Heart left ventricle (tissue), 16 donors: ENCODE results near the gene AAK1. TPM values are rescaled to one million over a fixed set of nuclear protein-coding genes. Genes with fewer than 3 reads are reported as not detected.

Source experiments
- ATAC-seq, 4 donors: fragments of 200-7000 bp; cut with Tn5 transposase; one replicate each; pipeline ENCODE4 v1.9.1; 2020 to 2022; ENCODE audit warnings: moderate library complexity in 4 of 4, mild to moderate bottlenecking in 3 of 4, moderate number of reproducible peaks in 1 of 4
- DNase-seq, 5 donors: peaks; one replicate each; pipeline ENCODE4 v3.0.0-alpha.2; 2020
- H3K27ac ChIP-seq, 12 donors: fragments of 200-600 bp; sonication (generic) in 4 of 12; one replicate each; pipeline versions ENCODE4 v1.5.0 to v1.8.0; 2016 to 2022; ENCODE audit warnings: mild to moderate bottlenecking in 2 of 12
- H3K27me3 ChIP-seq, 9 donors: fragments of 200-600 bp; sonication (generic) in 2 of 9; one replicate each; pipeline versions ENCODE4 v1.5.1 to v1.8.0; 2016 to 2022; ENCODE audit warnings: mild to moderate bottlenecking in 3 of 9
- H3K36me3 ChIP-seq, 9 donors: fragments of 200-600 bp; sonication (generic) in 2 of 9; one replicate each; pipeline versions ENCODE4 v1.5.0 to v1.8.0; 2018 to 2022; ENCODE audit warnings: mild to moderate bottlenecking in 2 of 9
- H3K4me1 ChIP-seq, 12 donors: fragments of 200-600 bp; sonication (generic) in 4 of 12; one replicate each; pipeline versions ENCODE4 v1.5.0 to v1.8.0; 2016 to 2022; ENCODE audit warnings: mild to moderate bottlenecking in 3 of 12
- H3K4me3 ChIP-seq, 12 donors: fragments of 200-600 bp; sonication (generic) in 4 of 12; one replicate each; pipeline versions ENCODE4 v1.5.0 to v1.8.0; 2017 to 2022; ENCODE audit warnings: mild to moderate bottlenecking in 9 of 12, moderate library complexity in 4 of 12
- H3K9me3 ChIP-seq, 12 donors: fragments of 200-600 bp; sonication (generic) in 4 of 12; one replicate each; pipeline versions ENCODE4 v1.5.0 to v1.8.0; 2016 to 2022; ENCODE audit warnings: mild to moderate bottlenecking in 1 of 12
- POLR2A ChIP-seq, 2 donors: fragments of 450-650 bp; IDR thresholded peaks; one replicate each; pipeline ENCODE4 v1.6.1; 2017; ENCODE audit warnings: antibody characterized with exemption in 2 of 2, mild to moderate bottlenecking in 2 of 2, moderate library complexity in 2 of 2
- WGBS, 4 donors: extraction: QIAGEN DNeasy Blood & Tissue Kit in 2 of 4; methylation state at CpG; one replicate each; pipeline versions ENCODE4 v1.1.5 to v1.1.7; 2013 to 2018; 5-methylcytosine and 5-hydroxymethylcytosine counted together
- intact Hi-C, 10 donors: fragments of 100-400 bp; cut with DNase I; formaldehyde crosslinking; loops; one replicate each; pipeline versions ENCODE4 v1.11.1 to v1.14.2; 2022
- polyA plus RNA-seq, 2 donors: library from polyadenylated mRNA; stranded (reverse); fragments of 200-250 nt; gene quantifications; one replicate each; pipeline ENCODE4 v1.2.3, GENCODE V29; 2013
- total RNA-seq, 9 donors: library from RNA; depleted of rRNA in 2 of 9; stranded (reverse); fragments of >200 nt in 2 of 9; fragmentation: NEBNext Ultra II Directional in 3 of 9; extraction: Animal tissue kit (Norgen Biotek cat#: 25700) in 3 of 9; gene quantifications; one replicate each; pipeline versions ENCODE4 v1.1.0 to v1.2.4, GENCODE V29; 2016 to 2023
- TF ChIP-seq, protein P1 (sequence below), 12 donors: fragments of 200-600 bp; sonication (generic) in 4 of 12; IDR thresholded peaks; one replicate each; pipeline versions ENCODE4 v1.5.0 to v1.8.0; 2018 to 2022; ENCODE audit warnings: antibody characterized with exemption in 12 of 12, mild to moderate bottlenecking in 5 of 12
- donor health status: ischemic (EF 13 %, LVEDD 7.1; RV severe dilation, severe dysfunction).
- donor health status: healthy with polysubstance abuse.
- donor health status: DM: no; HTN: yes; CAD: no.
- donor health status: DM: no; HTN: no; CAD: no.
- donor health status: ischemic (EF 25% LVEDD 6.9; RV normal size, moderate dysfunction).
- donor health status: ischemic (EF 25% LVEDD 5.7; RV mildly dilated, moderate dysfunction).
- donor health status: healthy.
- donor health status: DM: yes; HTN: yes; CAD: no.
- donor health status: ischemic (EF 35%, LVEDD 5.7; RV mildly dilated, moderate dysfunction).
- donor health status: nonischemic (EF 11% LVEDD 7.7; RV severe dilation, severe dysfunction).
- donor health status: DM: yes; HTN: yes; CAD: no.
- donor health status: PGD.
- donor health status: ischemic (EF 29% LVEDD 5.4; RV normal size, mild dysfunction).
- donor health status: nonischemic (EF 23%, LVEDD 6.1; RV moderate dilation, normal function).

Gene AAK1
- total and polyA plus RNA-seq, 11 donors: 34.4 to 167 (median 122) TPM

DNA sequence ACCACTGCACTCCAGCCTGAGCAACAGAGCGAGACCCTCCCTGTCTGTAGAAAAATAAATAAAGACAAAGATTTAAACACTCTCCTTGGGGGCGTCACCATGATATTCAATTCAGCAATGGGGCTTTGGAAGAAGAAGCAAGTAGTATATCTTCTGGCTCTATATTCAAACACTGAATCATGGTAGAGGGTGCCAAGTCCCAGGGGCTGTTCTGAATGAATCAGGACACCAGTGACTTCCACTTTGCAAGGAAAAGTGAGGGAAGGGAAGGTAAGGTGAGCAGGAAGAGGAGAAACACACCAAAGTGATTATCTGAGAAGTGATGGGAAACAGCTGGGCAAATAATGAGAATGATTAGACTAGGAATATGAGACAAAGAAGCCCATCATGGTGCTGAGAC lies 80.5 kb downstream of the AAK1 start:
- Histone ChIP-seq H3K4me1 (peaks cover 0 to 82% (median 50%) of the 10 kb centered on the region in 12 donors), H3K4me3 (no peak overlapping the region), H3K27ac (no peak overlapping the region), H3K36me3 (peaks cover 0 to 4% (median 0%) of the 10 kb centered on the region in 9 donors), H3K9me3 (no peaks in the 10 kb centered on the region), H3K27me3 (no peaks in the 10 kb centered on the region)
- 87 to 99% (median 94%) methylated on average over 2 of the region's 2 CpGs for WGBS, 4 donors
- intact Hi-C loops: loop anchor here in 7 of 10 donors (5.0 to 10.0 kb wide), 6 partner anchors 72 to 272 kb away; partner anchors contain the start of genes AAK1 (in 5 of the 7) and GMCL1 (in 2 of the 7)
- ATAC-seq (no peak), DNase-seq (no peak)
- TF ChIP-seq POLR2A (IDR thresholded peaks at IDR 0.05): no peak

DNA sequence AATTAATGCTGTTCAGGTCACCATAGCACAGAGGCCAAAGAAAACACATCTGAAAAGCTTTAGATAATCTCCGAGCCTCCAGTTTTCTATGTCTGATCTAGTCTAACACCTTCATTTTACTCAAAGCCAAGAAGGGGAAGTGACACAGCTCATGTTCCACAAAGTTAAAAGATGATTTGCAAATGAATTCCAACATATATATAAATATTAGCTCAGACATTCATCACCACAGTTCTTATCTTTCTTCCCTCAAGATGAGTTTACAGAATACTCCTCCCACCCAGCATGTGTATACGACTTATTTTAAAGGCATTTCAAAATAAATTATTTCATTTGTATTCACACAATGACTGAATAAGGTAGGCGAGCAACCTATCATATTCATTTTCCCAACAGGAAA lies 82.4 kb downstream of the AAK1 start:
- TF ChIP-seq, protein P1, sequence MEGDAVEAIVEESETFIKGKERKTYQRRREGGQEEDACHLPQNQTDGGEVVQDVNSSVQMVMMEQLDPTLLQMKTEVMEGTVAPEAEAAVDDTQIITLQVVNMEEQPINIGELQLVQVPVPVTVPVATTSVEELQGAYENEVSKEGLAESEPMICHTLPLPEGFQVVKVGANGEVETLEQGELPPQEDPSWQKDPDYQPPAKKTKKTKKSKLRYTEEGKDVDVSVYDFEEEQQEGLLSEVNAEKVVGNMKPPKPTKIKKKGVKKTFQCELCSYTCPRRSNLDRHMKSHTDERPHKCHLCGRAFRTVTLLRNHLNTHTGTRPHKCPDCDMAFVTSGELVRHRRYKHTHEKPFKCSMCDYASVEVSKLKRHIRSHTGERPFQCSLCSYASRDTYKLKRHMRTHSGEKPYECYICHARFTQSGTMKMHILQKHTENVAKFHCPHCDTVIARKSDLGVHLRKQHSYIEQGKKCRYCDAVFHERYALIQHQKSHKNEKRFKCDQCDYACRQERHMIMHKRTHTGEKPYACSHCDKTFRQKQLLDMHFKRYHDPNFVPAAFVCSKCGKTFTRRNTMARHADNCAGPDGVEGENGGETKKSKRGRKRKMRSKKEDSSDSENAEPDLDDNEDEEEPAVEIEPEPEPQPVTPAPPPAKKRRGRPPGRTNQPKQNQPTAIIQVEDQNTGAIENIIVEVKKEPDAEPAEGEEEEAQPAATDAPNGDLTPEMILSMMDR (IDR thresholded peaks at IDR 0.05): no peak
- no peak for TF ChIP-seq POLR2A (IDR thresholded peaks at IDR 0.05)
- WGBS, 4 donors: 56 to 79% (median 67%) methylated on average over 3 of the region's 3 CpGs
- Histone ChIP-seq H3K27me3 (no peaks in the 10 kb centered on the region), H3K27ac (peak overlapping the region in 3 of 12 donors; percentile 0 to 25 (median 15)), H3K4me1 (peaks cover 3 to 65% (median 37%) of the 10 kb centered on the region in 12 donors), H3K4me3 (no peak overlapping the region), H3K9me3 (no peaks in the 10 kb centered on the region), H3K36me3 (peaks cover 0 to 11% (median 0%) of the 10 kb centered on the region in 9 donors)
- DNase-seq: no peak
- ATAC-seq: no peak
- intact Hi-C loops: loop anchor here in 8 of 10 donors (2.0 to 10.0 kb wide), 8 partner anchors 74 to 274 kb away; partner anchors contain the start of genes AAK1 (in 6 of the 8) and GMCL1 (in 2 of the 8)

DNA sequence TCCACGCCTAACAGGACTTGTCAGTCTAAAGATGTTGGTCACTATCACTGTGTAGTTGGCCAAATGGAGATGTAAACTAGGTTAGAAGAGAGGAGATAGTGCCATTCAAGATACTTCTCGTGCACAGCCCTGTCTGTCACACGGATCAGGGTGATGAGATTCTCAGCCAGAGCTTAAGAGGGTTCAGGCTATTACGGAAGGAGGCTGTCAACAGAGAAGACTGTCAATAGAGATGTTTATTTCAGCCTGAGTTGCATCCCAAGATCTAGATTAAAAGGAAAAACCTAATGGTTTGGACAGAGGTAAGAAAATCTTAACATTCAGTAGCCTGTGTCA lies 83.4 kb downstream of the AAK1 start:
- intact Hi-C loops: loop anchor here in 8 of 10 donors (1.0 to 10.0 kb wide), 9 partner anchors 75 to 275 kb away; partner anchors contain the start of genes AAK1 (in 6 of the 8) and GMCL1 (in 2 of the 8)
- Histone ChIP-seq H3K27ac (peak overlapping the region in 4 of 12 donors; percentile 4 to 47 (median 31)), H3K27me3 (no peaks in the 10 kb centered on the region), H3K4me3 (no peak overlapping the region), H3K36me3 (peaks cover 0 to 8% (median 0%) of the 10 kb centered on the region in 9 donors), H3K4me1 (peaks cover 7 to 62% (median 39%) of the 10 kb centered on the region in 12 donors), H3K9me3 (no peaks in the 10 kb centered on the region)
- TF ChIP-seq, protein P1 (IDR thresholded peaks at IDR 0.05): no peak
- no peak for TF ChIP-seq POLR2A (IDR thresholded peaks at IDR 0.05)
- 47 to 74% (median 57%) methylated on average over 4 of the region's 4 CpGs for WGBS, 4 donors
- ATAC-seq (peak in 3 of 4 donors; percentile 29 to 76 (median 63)), DNase-seq (no peak)

DNA sequence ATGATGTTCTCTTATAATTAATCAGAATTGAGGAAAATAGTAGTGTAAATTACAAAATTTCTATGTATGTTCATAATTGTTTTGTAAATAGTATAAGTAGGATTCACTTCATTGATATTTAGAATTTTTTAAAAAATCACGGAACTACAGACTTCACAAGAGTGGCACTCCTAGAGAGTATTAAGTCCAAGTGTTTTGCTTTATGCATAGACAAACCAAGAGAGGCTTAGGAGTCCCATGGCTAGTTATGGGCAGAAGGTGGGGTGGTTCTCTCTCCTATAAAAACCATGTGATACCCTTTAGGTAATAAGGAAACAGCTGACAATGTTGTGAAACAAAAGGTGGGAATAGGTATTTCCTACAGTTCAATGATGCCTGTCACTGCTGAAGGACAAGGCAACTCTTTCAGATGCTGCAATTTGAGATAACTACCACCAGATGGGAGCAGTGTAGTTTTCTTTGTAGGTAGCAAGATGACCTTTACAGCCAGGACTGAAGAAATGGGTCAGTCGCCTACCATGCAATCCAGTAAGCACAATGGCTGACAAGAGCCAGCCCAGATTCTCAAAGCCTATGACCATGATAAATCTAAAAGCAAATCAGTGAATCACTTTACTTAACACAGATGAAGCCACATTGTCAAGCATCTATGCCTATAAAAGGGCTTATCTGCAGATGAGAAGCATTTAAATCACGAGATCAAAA lies 83.9 kb downstream of the AAK1 start:
- H3K4me1 ChIP-seq: peaks cover 10 to 62% (median 38%) of the 10 kb centered on the region in 12 donors
- intact Hi-C loops: loop anchor here (1.0 to 10.0 kb wide), 12 partner anchors 68 to 275 kb away; partner anchors contain the start of genes AAK1 (in 6 of the 10) and GMCL1 (in 2 of the 10)
- TF ChIP-seq POLR2A (IDR thresholded peaks at IDR 0.05): no peak
- TF ChIP-seq, protein P1 (IDR thresholded peaks at IDR 0.05): peak; percentile 49 to 75 (median 66)
- H3K4me3 ChIP-seq: no peak overlapping the region
- no peaks in the 10 kb centered on the region for H3K9me3 ChIP-seq
- H3K27ac ChIP-seq: peak overlapping the region in 4 of 12 donors; percentile 4 to 47 (median 31)
- H3K36me3 ChIP-seq: peaks cover 0 to 8% (median 0%) of the 10 kb centered on the region in 9 donors
- no peaks in the 10 kb centered on the region for H3K27me3 ChIP-seq
- DNase-seq: no peak
- 46 to 52% (median 49%) methylated on average over 3 of the region's 3 CpGs for whole genome bisulfite sequencing, 4 donors
- ATAC-seq: peak; percentile 30 to 81 (median 77)
